NCI-H226 (cell line): ENCODE data around the gene B9D2.
"Not testable (repeated sequence)": the region's sequence is repeated elsewhere in the genome, so short reads cannot be mapped to it uniquely, and the experiment has no call there.

Experiments
- DNase-seq: peaks from one replicate; pipeline ENCODE4 v3.0.0-alpha.2; 2015

The B9D2 gene

DNA sequence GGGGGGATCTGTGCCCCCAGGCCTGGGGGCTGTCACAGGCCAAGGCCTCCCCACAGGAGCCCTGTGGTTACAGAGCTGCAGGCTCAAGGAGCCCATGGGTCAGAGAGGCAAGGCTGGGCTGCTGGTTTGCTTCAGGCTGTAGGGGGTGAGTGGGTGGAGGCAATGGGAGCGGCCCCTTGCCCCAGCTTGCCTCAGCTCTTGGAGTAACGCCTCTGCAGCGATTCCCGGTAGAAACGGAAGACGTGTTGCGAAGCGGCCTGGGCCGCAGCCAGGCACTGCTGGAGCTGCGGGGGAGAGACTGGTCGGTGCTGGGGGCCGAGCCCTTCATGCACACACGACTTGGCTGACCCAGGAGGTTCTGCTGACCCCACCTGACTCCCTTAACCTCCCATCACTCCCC lies 22.5 kb upstream of the B9D2 start:
- DNase-seq, result no peak

GRCh38 chr19:41384351-41384750 lies 20.4 kb upstream of the B9D2 start:
- DNase-seq, result no peak

DNA sequence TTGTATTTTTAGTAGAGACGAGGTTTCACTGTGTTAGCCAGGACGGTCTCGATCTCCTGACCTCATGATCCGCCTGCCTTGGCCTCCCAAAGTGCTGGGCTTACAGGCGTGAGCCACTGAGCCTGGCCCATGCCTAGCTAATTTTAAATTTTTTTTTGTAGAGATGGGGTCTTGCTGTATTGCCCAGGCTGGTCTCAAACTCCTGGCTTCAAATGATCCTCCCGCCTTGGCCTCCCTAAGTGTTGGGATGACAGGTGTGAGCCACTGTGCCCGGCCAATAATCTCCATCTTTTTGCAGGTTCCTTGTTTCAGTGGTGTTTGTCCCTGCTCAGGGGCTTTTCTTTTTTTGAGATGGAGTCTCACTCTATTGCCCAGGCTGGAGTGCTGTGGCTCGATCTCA lies 17.6 kb upstream of the B9D2 start:
- DNase-seq, result not testable (repeated sequence)

GRCh38 chr19:41377977-41378709 lies 14.2 kb upstream of the B9D2 start:
- DNase-seq, result no peak

DNA sequence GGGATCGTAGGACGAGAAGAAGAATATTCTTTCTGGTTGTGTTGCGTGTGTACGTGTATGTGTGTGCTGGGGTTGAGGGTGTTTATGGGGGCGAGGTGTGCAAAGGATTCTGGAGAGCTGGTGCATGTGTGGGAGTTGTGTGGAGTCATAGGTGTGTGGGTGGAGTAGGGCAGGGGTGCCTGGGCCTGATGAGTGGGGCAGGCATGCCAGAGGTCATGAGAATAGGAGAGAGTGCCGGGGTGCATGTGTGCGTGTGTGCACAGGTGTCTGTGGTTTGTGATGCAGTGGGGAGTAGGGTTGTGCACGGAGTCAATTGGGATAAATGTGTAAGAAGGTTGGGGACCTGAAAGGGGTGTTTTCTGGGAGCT lies 13.0 kb upstream of the B9D2 start:
- no peak for DNase-seq

- no peak for DNase-seq
Observed at GRCh38 chr19:41376241-41376997, 12.5 kb upstream of the B9D2 start, which contains the start of gene TMEM91. TMEM91 (plus strand) TSS chr19:41376533; CDS start chr19:41378310, 1,777 bp downstream.

GRCh38 chr19:41373993-41374392 lies 10.0 kb upstream of the B9D2 start:
- DNase-seq, result peak; percentile 24

DNA sequence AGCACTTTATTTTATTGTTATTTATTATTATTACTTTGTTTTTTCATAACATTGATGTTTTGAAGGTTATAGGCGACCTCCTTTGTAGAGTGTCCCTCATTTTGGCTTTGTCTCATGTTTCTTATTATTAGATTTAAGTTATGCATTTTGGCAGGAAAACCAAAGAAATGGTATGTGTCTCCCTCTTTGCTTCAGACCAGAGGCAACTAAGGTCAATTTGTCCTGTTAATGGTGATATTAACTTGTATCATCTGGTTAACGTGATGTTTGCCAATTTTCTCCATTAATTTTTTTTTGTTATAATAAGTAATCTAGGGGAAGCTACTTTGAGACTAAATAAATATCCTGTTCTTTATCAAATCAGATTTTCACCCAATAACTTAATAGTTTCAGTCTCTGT lies 8.6 kb upstream of the B9D2 start:
- DNase-seq, result no peak

- DNase-seq, result no peak
Observed at GRCh38 chr19:41371541-41371940, 7.6 kb upstream of the B9D2 start.

DNA sequence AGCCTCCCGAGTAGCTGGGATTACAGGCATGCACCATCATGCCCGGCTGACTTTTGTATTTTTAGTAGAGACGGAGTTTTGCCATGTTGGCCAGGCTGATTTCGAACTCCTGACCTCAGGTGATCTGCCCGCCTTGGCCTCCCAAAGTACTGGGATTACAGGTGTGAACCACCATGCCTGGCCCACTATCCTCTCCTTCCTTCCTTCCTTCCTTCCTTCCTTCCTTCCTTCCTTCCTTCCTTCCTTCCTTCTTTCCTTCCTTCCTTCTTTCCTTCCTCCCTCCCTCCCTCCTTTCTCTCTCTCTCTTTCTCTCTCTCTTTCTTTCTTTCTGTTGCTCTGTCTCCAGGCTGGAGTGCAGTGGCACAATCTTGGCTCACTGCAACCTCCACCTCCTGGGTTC lies 7.2 kb upstream of the B9D2 start:
- not testable (repeated sequence) for DNase-seq

GRCh38 chr19:41369769-41370168 lies 5.8 kb upstream of the B9D2 start:
- no peak for DNase-seq

DNA sequence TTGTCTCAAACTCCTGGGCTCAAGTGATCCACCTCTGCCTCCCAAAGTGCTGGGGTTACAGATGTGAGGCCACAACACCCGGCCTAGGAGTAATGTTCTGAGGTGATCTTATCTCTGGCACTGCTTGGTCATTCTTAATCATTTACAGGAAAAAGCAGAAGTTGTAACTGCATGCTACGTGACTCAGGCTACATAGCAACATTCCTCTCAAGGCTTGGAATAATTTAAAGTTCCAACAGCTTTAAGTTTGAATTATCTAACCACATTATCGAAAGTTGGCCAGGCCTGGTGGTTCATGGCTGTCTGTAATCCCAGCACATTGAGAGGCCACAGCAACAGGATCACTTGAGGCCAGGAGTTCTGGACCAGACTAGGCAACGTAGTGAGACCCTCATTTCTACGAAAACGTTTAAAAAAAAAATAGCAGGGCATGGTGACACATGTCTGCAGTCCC lies 3.9 kb upstream of the B9D2 start:
- DNase-seq, result peak; percentile 75

GRCh38 chr19:41366089-41366488 lies 2.1 kb upstream of the B9D2 start:
- DNase-seq, result no peak

DNA sequence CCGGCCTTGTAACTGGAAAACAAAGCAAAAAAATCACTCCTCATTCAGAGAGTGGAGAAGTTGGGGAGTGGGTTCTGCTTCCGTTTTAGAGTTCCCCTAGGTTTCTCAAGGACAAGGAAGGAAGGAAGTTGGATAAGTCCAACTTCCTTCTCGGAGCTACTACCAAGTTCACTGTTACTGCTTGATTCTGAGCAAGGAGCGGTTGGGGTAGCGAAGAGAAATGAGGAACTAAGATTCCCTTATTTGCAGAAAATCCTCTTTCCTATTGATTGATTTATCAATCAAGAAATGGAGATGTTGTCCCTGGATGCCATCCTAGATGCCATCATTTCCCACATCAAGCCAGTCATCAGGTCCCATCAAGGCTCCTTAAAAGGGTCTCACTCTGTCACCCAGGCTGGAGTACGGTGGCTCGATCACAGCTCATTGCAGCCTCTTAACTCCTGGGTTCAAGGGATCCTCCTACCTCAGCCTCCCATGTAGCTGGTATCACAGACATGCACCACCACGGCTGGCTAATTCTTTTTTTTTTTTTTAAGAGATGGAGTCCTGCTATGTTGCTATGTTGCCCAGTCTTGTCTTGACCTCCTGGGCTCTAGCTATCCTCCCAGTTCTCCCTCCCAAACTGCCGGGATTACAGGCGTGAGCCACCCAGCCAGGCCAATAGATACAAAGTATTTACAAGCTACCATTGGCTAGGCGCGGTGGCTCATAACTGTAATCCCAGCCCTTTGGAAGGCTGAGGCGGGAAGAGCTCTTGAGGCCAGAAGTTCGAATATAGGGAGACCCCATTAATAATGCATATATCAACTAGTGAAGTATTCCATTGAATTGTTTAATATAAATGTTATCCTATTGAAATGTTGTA lies 809 bp upstream of the B9D2 start:
- DNase-seq, result no peak

GRCh38 chr19:41363371-41363752 lies 587 bp downstream of the B9D2 start:
- no peak for DNase-seq

- DNase-seq, result no peak
Observed at GRCh38 chr19:41362143-41362847, 1.7 kb downstream of the B9D2 start.

GRCh38 chr19:41359741-41360140 lies 4.2 kb downstream of the B9D2 start:
- no peak for DNase-seq

DNA sequence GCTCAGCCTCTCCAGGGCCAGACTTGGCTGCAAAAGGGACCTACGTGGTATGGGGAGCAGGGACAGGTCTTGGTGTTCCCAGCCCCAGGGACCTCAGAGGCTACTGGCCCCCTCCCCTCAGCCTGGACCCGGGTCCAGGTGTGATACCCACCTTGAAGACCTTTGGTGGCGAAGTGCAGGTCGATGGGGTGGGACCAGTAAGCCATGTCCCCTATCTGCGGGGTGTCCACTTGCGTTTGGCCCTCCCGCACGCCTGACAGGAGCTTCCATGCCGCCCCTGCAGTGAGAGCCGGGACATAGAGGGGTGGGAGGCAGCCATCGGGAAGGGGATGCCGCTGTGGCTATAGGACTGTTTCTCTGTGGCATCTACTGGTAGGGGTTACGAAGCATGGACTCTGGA lies 6.2 kb downstream of the B9D2 start:
- DNase-seq, result no peak

DNA sequence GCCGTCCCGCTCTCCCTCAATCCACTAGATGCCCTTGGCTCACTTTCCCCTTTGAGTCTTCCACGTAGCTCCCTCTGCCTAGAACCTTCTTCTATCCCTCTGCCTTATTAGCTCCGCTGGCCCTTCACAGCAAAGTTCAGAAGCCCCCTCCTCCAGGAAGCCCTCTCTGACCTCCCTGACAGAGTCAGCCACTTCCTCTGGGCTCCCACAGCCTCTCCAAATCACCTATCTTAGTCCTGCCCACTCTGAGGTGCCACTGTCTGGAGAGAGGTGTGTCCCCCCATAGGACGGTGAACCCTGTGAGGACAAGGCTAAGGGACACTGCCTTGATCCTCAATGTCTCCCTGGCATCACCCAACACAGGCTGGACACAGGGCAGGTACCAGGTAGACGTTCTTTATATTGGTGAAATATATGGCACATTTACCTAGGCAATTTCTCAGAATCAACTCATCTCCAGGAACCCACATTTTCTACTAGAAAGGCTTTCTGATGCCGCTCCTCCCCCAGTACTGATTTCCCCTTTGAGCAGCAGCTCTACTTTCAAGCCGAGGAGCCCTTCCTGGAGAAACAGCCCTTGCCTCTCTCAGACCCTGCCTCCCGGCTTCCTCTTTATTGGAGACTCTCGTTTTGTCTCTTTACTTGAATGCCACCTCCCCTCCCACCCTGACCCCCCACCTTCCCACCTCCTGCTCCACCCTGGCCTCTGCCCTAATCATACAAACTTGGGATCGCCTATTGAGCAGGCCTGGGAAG lies 6.8 kb downstream of the B9D2 start:
- DNase-seq, result no peak

DNA sequence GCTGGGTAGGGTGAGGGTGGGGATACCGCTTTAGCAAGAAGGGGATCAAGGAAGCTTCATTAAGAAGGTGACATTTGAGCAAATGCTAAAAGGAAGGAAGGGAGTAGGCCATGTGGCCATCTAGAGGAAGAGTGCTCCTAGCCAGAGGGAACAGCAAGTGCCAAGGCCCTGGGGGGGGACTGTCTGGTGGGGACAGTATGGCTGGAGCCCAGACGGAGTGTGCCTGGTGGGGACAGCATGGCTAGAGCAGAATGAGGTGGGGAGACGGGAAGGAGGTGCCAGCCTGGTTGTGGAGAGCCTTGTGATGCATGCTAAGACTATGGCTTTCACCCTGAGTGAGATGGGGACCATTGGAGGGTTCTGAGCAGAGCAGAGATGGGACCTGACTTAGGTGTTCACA lies 8.1 kb downstream of the B9D2 start:
- DNase-seq, result no peak

DNA sequence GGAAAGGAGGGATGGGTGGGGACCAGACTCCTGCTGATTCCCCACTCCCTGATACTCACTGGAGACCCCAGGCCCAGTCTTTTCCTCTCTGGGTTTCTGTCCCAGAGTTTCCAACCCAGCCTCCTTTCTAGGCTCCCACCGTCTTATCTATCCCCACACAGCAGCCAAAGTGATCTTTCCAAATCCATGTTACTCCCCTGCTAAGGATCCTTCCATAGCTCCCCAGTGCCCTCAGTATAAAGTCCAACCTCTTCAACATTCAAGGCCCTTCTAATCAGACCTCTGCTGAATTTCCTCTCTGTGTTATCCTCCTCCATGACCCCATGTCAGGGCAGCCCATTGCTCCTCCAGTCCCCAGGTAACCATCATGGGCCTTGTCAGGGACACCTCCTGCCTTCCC lies 8.9 kb downstream of the B9D2 start:
- no peak for DNase-seq

DNA sequence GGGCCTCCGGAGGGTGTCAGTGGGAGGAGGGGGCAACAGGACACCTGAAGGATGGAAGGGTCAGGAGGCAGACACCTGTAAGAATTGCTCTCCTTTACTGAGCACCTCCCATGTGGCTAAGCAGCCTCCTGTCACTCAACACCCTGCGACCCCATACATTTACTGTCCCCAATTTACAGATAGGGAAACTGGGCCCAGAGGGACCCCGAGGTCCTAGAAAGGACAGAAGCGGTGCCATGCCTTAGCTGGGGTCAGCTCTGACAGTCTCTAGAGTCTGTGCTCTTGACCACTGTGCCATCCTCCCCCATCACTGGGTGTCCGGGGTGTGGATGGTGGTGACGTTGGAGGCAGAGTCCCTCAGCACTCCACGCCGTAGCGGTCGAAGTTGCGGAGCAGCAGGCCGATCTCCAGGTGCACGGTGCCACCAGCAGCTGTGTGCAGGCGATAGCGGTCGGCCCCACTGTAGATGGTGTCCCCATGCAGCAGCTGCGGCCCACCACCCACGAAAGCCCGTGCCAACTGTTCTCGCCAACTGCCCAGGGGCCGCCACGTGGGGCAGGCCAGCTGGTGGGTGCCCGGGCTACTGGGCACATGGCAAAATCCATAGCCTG lies 9.5 kb downstream of the B9D2 start:
- DNase-seq, result no peak
